ENCODE results near the gene CLMN. TPM values are rescaled to one million over a fixed set of nuclear protein-coding genes. Genes with fewer than 3 reads are reported as not detected.

CLMN gene
- polyA plus RNA-seq, 6 donors from 2014 or later: 4.9 to 23.8 (median 12.7) TPM

- no peak for DNase-seq
- peaks cover 0 to 13% (median 0%) of the 10 kb centered on the region in 7 donors for H3K9me3 Mint-ChIP-seq
Measured at GRCh38 chr14:95354834-95355233, 35.1 kb upstream of the CLMN start.

GRCh38 chr14:95353664-95354063 is 34.0 kb upstream of the CLMN start:
- Mint-ChIP-seq H3K4me1 (peaks cover 5 to 9% (median 9%) of the 10 kb centered on the region in 3 donors), H3K27me3 (peaks cover 0 to 11% (median 0%) of the 10 kb centered on the region in 3 donors), H3K4me3 (peak overlapping the region in 6 of 8 donors; percentile 23 to 67 (median 38)), H3K9me3 (peaks cover 0 to 13% (median 0%) of the 10 kb centered on the region in 7 donors), H3K27ac (no peak overlapping the region), H3K36me3 (no peaks in the 10 kb centered on the region)
- DNase-seq (no peak), ATAC-seq (ENCODE audit: low read depth in 2 of 2) (peak; percentile 70 to 71)

More at GRCh38 chr14:95354834-95355233, 35.1 kb upstream of the CLMN start:
- no peak for ATAC-seq (ENCODE audit: low read depth in 2 of 2)
- Mint-ChIP-seq H3K4me3 (no peak overlapping the region), H3K27me3 (peaks cover 0 to 17% (median 0%) of the 10 kb centered on the region in 3 donors), H3K27ac (no peak overlapping the region), H3K36me3 (no peaks in the 10 kb centered on the region), H3K4me1 (peaks cover 5 to 10% (median 10%) of the 10 kb centered on the region in 3 donors)

- peaks cover 0 to 11% (median 0%) of the 10 kb centered on the region in 3 donors for H3K27me3 Mint-ChIP-seq
- H3K36me3 Mint-ChIP-seq: no peaks in the 10 kb centered on the region
- peaks cover 5 to 9% (median 9%) of the 10 kb centered on the region in 3 donors for H3K4me1 Mint-ChIP-seq
- H3K4me3 Mint-ChIP-seq: peak overlapping the region in 3 of 8 donors; percentile 41 to 67 (median 43)
- ATAC-seq (ENCODE audit: low read depth in 2 of 2) (no peak), DNase-seq (no peak)
- H3K27ac Mint-ChIP-seq: no peak overlapping the region
- peaks cover 0 to 13% (median 0%) of the 10 kb centered on the region in 7 donors for H3K9me3 Mint-ChIP-seq
Measured at GRCh38 chr14:95353007-95353406, 33.3 kb upstream of the CLMN start.

- peak overlapping the region in 1 of 6 donors; percentile 7 for H3K27ac Mint-ChIP-seq
- DNase-seq: no peak
- H3K4me1 Mint-ChIP-seq: peaks cover 5 to 9% (median 9%) of the 10 kb centered on the region in 3 donors
- H3K4me3 Mint-ChIP-seq: no peak overlapping the region
- H3K9me3 Mint-ChIP-seq: peaks cover 0 to 13% (median 0%) of the 10 kb centered on the region in 7 donors
- peaks cover 0 to 11% (median 0%) of the 10 kb centered on the region in 3 donors for H3K27me3 Mint-ChIP-seq
- no peaks in the 10 kb centered on the region for H3K36me3 Mint-ChIP-seq
- no peak for ATAC-seq (ENCODE audit: low read depth in 2 of 2)
Measured at GRCh38 chr14:95352481-95352880, 32.8 kb upstream of the CLMN start.

- ATAC-seq (ENCODE audit: low read depth in 2 of 2) (no peak), DNase-seq (no peak)
- H3K4me1 Mint-ChIP-seq: peaks cover 5 to 9% (median 9%) of the 10 kb centered on the region in 3 donors
- no peak overlapping the region for H3K27ac Mint-ChIP-seq
- peaks cover 0 to 11% (median 0%) of the 10 kb centered on the region in 3 donors for H3K27me3 Mint-ChIP-seq
- peaks cover 0 to 9% (median 0%) of the 10 kb centered on the region in 7 donors for H3K9me3 Mint-ChIP-seq
- H3K36me3 Mint-ChIP-seq: no peaks in the 10 kb centered on the region
- H3K4me3 Mint-ChIP-seq: no peak overlapping the region
Measured at GRCh38 chr14:95349241-95349640, 29.5 kb upstream of the CLMN start.

GRCh38 chr14:95348395-95349080 is 28.8 kb upstream of the CLMN start:
- H3K9me3 Mint-ChIP-seq: peaks cover 0 to 2% (median 0%) of the 10 kb centered on the region in 7 donors

GRCh38 chr14:95346820-95347219 is 27.1 kb upstream of the CLMN start:
- no peak for DNase-seq
- H3K9me3 Mint-ChIP-seq: no peaks in the 10 kb centered on the region
- no peak for ATAC-seq (ENCODE audit: low read depth in 2 of 2)
- H3K4me3 Mint-ChIP-seq: no peak overlapping the region
- H3K27me3 Mint-ChIP-seq: peaks cover 0 to 4% (median under 1%) of the 10 kb centered on the region in 3 donors
- no peaks in the 10 kb centered on the region for H3K36me3 Mint-ChIP-seq
- H3K4me1 Mint-ChIP-seq: no peaks in the 10 kb centered on the region
- H3K27ac Mint-ChIP-seq: no peak overlapping the region

More at GRCh38 chr14:95348395-95349080, 28.8 kb upstream of the CLMN start:
- DNase-seq (no peak), ATAC-seq (ENCODE audit: low read depth in 2 of 2) (no peak)
- H3K27me3 Mint-ChIP-seq: peaks cover 0 to 11% (median 0%) of the 10 kb centered on the region in 3 donors
- H3K36me3 Mint-ChIP-seq: no peaks in the 10 kb centered on the region
- H3K4me3 Mint-ChIP-seq: no peak overlapping the region
- no peak overlapping the region for H3K27ac Mint-ChIP-seq
- peaks cover under 1 to 4% (median 4%) of the 10 kb centered on the region in 3 donors for H3K4me1 Mint-ChIP-seq

GRCh38 chr14:95346266-95346665 is 26.6 kb upstream of the CLMN start:
- no peaks in the 10 kb centered on the region for H3K36me3 Mint-ChIP-seq
- no peak for DNase-seq
- no peaks in the 10 kb centered on the region for H3K4me1 Mint-ChIP-seq
- no peak for ATAC-seq (ENCODE audit: low read depth in 2 of 2)
- H3K27ac Mint-ChIP-seq: peak overlapping the region in 1 of 6 donors; percentile 41
- no peaks in the 10 kb centered on the region for H3K9me3 Mint-ChIP-seq
- H3K4me3 Mint-ChIP-seq: no peak overlapping the region
- H3K27me3 Mint-ChIP-seq: peaks cover 0 to 6% (median 5%) of the 10 kb centered on the region in 3 donors

- Mint-ChIP-seq H3K36me3 (no peaks in the 10 kb centered on the region), H3K27me3 (peaks cover 7 to 14% (median 12%) of the 10 kb centered on the region in 3 donors), H3K9me3 (peaks cover 0 to 3% (median 0%) of the 10 kb centered on the region in 7 donors), H3K4me3 (no peak overlapping the region), H3K27ac (no peak overlapping the region), H3K4me1 (no peaks in the 10 kb centered on the region)
- DNase-seq (no peak), ATAC-seq (ENCODE audit: low read depth in 2 of 2) (no peak)
Measured at GRCh38 chr14:95345032-95345431, 25.3 kb upstream of the CLMN start.

GRCh38 chr14:95344536-95344935 is 24.8 kb upstream of the CLMN start:
- peaks cover 7 to 14% (median 12%) of the 10 kb centered on the region in 3 donors for H3K27me3 Mint-ChIP-seq
- DNase-seq (no peak), ATAC-seq (ENCODE audit: low read depth in 2 of 2) (no peak)
- no peak overlapping the region for H3K27ac Mint-ChIP-seq
- H3K9me3 Mint-ChIP-seq: peaks cover 0 to 3% (median 0%) of the 10 kb centered on the region in 7 donors
- H3K36me3 Mint-ChIP-seq: no peaks in the 10 kb centered on the region
- no peak overlapping the region for H3K4me3 Mint-ChIP-seq
- H3K4me1 Mint-ChIP-seq: no peaks in the 10 kb centered on the region

GRCh38 chr14:95341564-95341963 is 21.9 kb upstream of the CLMN start:
- Mint-ChIP-seq H3K36me3 (no peaks in the 10 kb centered on the region), H3K27me3 (peaks cover 17 to 27% (median 26%) of the 10 kb centered on the region in 3 donors), H3K27ac (peak overlapping the region in 1 of 6 donors; percentile 55), H3K4me3 (no peak overlapping the region), H3K9me3 (peaks cover 0 to 3% (median 0%) of the 10 kb centered on the region in 7 donors), H3K4me1 (peaks cover 0 to 5% (median 1%) of the 10 kb centered on the region in 3 donors)
- ATAC-seq (ENCODE audit: low read depth in 2 of 2) (no peak), DNase-seq (no peak)

- no peak for ATAC-seq (ENCODE audit: low read depth in 2 of 2)
- no peak for DNase-seq
- peaks cover 0 to 3% (median 0%) of the 10 kb centered on the region in 7 donors for H3K9me3 Mint-ChIP-seq
- H3K4me1 Mint-ChIP-seq: peaks cover 0 to 9% (median 5%) of the 10 kb centered on the region in 3 donors
- H3K27me3 Mint-ChIP-seq: peaks cover 20 to 28% (median 27%) of the 10 kb centered on the region in 3 donors
- H3K27ac Mint-ChIP-seq: no peak overlapping the region
- H3K4me3 Mint-ChIP-seq: no peak overlapping the region
- H3K36me3 Mint-ChIP-seq: no peaks in the 10 kb centered on the region
Measured at GRCh38 chr14:95341115-95341514, 21.4 kb upstream of the CLMN start.

GRCh38 chr14:95340201-95340697 is 20.5 kb upstream of the CLMN start:
- peaks cover 0 to 3% (median 0%) of the 10 kb centered on the region in 7 donors for H3K9me3 Mint-ChIP-seq
- peaks cover 0 to 9% (median 5%) of the 10 kb centered on the region in 3 donors for H3K4me1 Mint-ChIP-seq
- peak overlapping the region in 1 of 8 donors; percentile 34 for H3K4me3 Mint-ChIP-seq
- ATAC-seq (ENCODE audit: low read depth in 2 of 2) (no peak), DNase-seq (no peak)
- H3K27ac Mint-ChIP-seq: no peak overlapping the region
- no peaks in the 10 kb centered on the region for H3K36me3 Mint-ChIP-seq
- peaks cover 20 to 28% (median 27%) of the 10 kb centered on the region in 3 donors for H3K27me3 Mint-ChIP-seq
